Measurements from ENCODE around the gene KCNMA1.

KCNMA1 gene

DNA sequence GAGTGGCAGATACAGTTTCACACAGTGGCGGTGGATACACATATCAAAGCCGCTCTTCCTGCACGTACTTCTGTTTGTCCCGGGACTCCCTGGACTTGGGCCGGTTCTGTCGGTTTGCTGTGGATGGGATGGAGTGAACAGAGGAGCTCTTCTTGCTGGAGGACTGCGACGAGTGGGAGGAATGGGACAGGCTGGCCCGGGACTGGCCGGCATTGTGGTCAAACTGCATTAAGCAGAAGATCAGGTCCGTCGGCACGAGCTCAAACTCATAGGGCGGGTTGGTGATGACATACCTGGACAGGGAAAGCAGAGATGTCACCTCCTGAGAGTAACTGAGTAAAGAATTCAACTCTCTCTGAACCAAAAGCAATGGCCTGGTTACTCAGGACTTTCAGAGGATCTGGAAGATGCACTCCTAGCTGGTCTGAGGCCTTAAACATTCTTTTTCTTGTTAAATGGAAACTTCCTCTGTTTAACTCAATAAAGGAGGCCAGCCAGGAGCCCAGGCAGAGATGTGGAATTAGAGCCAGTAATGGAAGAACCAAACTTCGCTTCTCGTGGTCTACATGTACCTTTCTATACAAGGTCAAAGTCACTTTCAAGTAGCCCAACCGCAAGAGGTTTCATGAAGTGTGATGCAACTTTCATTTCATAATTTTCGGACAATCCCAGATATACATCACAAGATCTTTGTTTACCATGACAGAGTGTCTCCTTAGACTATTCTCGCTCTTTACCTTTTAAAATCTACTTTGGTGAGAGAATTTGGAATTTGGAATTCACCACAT, 750.2 kb downstream of the KCNMA1 start:
- no peak for DNase-seq (ENCODE audit: extremely low read depth, low read depth)
- TF ChIP-seq, protein P1, sequence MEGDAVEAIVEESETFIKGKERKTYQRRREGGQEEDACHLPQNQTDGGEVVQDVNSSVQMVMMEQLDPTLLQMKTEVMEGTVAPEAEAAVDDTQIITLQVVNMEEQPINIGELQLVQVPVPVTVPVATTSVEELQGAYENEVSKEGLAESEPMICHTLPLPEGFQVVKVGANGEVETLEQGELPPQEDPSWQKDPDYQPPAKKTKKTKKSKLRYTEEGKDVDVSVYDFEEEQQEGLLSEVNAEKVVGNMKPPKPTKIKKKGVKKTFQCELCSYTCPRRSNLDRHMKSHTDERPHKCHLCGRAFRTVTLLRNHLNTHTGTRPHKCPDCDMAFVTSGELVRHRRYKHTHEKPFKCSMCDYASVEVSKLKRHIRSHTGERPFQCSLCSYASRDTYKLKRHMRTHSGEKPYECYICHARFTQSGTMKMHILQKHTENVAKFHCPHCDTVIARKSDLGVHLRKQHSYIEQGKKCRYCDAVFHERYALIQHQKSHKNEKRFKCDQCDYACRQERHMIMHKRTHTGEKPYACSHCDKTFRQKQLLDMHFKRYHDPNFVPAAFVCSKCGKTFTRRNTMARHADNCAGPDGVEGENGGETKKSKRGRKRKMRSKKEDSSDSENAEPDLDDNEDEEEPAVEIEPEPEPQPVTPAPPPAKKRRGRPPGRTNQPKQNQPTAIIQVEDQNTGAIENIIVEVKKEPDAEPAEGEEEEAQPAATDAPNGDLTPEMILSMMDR (IDR thresholded peaks at IDR 0.05; ENCODE audit: low read depth, low read length): no peak

DNA sequence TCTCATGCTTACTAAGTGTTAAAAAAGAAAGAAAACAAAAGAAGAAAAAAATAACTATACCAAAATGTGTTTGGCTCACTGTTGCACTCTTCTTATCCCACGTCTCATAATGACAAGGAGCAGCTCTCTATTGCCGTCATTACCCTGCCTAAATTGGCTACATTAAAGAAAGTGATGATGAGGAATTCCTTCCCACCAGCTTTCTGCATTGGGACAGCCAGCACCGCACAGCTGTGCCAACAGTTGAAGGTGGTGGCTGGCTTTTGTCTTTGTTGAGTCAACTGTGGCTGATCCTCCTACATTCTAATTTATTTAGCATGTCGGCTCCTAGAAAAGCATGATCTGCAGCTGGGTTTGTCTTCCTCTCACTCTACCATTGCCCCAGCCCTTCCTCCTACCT, 751.8 kb downstream of the KCNMA1 start:
- TF ChIP-seq, protein P1 (IDR thresholded peaks at IDR 0.05; ENCODE audit: low read depth, low read length): no peak
- DNase-seq (ENCODE audit: extremely low read depth, low read depth): no peak

DNA sequence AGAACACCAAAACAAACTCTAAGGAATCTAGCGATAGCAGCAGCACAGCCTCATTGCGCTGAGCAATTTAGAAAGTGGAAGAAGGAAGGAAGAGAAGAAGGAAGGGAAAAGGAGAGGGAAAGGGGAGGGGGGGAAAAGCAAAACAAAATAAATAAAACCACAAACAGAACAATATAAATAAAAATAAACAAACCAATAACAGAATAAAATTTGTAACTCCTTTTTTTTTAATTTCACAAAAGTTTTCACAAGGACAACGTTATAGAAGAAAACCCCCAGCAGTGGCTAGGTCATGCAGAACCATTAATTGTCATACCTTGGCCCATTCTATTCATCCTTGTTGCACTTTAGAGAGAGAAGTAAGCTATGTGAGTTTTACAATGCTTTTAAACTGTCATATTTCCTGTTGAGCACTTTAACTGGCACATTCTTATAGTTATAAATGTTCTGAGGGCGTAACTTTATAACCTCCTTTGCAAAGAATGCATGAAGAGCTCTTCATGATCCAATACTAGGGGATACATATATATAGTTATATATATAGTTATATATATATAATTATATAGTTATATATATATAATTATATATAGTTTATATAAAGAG, 752.8 kb downstream of the KCNMA1 start:
- TF ChIP-seq, protein P1 (IDR thresholded peaks at IDR 0.05; ENCODE audit: low read depth, low read length): no peak
- no peak for DNase-seq (ENCODE audit: extremely low read depth, low read depth)

DNA sequence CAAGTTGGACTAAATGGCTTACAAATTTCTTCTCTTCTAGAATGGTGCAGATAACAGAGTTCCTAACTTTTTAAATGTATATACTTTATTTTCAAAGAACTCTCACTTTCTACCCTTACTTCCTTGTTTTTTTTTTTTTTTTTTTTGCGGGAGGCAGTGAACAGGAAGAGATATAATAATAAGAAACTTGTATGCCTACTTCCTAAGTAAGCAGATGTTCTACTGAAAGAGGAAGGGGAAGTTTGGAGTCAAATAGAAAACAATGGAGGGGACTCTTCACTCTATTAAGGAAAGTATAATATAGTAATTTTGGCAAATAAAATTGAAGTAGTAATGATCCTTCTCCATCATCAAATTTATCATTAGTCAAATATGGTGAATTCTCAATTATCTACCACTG, 754.0 kb downstream of the KCNMA1 start:
- no peak for DNase-seq (ENCODE audit: extremely low read depth, low read depth)
- TF ChIP-seq, protein P1 (IDR thresholded peaks at IDR 0.05; ENCODE audit: low read depth, low read length): no peak

DNA sequence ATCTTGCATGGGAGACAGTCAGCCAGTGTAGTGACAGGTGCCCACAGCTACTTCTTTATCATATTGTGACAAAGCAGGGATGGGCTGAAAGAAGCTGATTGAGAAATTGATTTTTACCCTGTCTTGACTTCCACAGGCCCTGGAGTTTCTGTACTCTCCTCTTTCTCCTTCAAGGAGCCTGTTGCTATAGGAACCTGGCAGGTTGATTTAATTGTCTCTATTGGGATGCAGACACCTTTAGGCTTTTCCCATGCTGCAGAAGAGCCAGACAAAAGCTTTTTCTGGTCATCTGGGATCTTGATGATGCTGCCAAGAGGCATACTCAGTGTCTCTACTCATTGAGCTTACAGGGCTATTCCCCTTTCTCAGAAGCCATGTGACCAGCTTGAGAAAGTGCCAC, 754.8 kb downstream of the KCNMA1 start:
- no peak for DNase-seq (ENCODE audit: extremely low read depth, low read depth)
- TF ChIP-seq, protein P1 (IDR thresholded peaks at IDR 0.05; ENCODE audit: low read depth, low read length): no peak

DNA sequence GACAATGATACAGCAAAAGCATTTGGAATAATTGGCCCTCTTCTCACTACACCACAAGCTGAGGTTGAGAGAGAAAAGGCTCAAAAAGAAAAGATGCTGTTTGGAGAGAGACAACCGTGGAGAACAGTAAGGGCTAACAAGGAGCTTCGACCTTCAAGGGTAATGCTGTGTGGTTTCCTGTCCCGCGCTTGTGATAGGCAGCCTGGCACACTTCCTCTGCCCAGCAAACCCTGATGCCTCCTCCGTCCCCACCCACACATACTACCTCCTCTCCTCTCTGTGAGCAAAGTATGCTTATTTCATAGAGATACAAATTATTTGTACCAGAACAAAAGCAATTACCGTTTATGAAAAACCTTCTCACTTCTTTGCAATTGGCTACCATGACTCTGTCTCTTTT, 755.4 kb downstream of the KCNMA1 start:
- DNase-seq (ENCODE audit: extremely low read depth, low read depth): no peak

More for the DNA sequence above, 755.4 kb downstream of the KCNMA1 start:
- TF ChIP-seq, protein P1 (IDR thresholded peaks at IDR 0.05; ENCODE audit: low read depth, low read length): no peak

All from AG09319 (cell line).